ENCODE data around the gene UPK3BL1.
"Not testable (repeated sequence)": the region's sequence is repeated elsewhere in the genome, so short reads cannot be mapped to it uniquely, and the experiment has no call there.

Gene UPK3BL1, protein sequence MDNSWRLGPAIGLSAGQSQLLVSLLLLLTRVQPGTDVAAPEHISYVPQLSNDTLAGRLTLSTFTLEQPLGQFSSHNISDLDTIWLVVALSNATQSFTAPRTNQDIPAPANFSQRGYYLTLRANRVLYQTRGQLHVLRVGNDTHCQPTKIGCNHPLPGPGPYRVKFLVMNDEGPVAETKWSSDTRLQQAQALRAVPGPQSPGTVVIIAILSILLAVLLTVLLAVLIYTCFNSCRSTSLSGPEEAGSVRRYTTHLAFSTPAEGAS

DNA sequence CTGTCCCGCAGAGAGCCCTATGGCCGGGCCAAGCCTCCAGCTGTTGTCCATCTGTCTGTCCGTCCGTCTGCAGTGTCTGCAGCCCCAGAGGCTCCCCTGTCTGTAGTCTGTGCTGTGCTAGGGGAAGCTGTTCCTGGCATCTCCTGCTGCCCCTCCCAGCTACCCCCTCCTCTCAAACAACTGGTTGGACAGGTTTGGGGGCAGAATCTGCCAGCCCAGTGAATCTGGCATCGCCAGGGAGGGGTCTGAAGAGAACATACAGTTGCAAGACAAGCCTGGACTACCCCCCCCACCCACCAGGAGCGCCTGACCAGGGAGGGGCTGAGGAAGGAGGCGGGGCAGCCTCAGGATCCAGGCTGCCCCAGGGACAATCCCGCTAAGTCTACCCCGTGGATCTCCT lies at the start of gene UPK3BL1:
TSS of gene UPK3BL1 (minus strand) at position 101 of the 400 bp plus-strand sequence. CDS start at position 51, 50 bp downstream.
- not testable (repeated sequence) for DNase-seq (ENCODE audit: low spot score)

DNA sequence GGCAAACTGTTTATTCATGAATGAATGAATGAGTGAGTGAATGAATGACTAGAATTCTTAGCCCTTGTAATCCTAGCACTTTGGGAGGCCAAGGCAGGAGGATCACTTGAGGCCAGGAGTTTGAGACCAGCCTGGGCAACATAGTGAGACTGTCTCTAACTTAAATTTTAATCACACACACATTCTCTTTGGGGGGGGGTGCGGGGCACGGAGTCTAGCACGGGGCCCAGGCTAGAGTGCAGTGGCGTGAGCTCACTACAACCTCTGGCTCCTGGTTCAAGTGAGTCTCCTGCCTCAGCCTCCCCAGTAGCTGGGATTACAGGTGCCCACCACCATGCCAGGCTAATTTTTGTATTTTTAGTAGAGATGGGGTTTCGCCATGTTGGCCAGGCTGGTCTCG lies 48.0 kb upstream of the UPK3BL1 start:
- DNase-seq (ENCODE audit: low spot score): not testable (repeated sequence)

DNA sequence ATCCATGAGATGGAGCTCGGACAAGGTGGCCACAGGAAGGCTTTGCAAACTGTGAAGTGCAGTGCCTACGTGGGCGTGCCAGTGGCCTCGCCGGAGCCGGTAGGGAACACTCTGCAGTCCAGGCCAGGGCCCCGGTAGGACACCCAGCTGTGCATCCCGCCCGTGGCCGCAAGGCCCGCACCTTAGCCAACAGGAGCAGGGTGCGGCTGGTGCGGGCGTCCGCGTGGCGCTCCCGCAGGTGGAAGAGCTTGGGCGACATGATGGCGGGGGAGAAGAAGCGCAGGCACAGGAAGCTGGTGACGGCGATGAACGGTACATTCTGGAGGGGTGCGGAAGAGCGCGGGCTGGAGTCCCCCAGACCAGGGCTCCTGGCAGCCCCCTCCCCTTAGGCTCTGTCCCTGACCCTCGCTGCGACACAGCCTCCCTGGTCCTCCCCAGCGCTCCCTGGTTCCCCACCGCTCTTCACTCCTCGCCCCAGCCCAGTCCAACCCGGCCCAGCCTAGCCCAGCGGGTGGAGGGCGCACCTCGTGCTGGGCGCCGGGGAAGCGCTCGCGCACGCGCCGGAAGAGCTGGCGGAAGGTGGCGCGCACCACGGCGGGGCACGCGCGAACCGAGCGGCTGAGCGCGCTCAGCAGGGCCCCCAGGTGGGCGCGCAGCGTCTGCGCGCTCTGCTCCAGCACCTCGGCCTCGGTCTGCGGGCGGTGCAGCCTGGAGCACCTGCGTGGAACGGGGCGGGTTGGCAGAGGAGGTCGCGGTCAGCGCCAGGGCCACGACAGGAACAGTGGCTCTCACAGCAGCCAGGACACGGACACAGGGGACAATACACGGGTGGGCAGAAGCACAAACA lies 47.1 kb upstream of the UPK3BL1 start:
- not testable (repeated sequence) for DNase-seq (ENCODE audit: low spot score)

DNA sequence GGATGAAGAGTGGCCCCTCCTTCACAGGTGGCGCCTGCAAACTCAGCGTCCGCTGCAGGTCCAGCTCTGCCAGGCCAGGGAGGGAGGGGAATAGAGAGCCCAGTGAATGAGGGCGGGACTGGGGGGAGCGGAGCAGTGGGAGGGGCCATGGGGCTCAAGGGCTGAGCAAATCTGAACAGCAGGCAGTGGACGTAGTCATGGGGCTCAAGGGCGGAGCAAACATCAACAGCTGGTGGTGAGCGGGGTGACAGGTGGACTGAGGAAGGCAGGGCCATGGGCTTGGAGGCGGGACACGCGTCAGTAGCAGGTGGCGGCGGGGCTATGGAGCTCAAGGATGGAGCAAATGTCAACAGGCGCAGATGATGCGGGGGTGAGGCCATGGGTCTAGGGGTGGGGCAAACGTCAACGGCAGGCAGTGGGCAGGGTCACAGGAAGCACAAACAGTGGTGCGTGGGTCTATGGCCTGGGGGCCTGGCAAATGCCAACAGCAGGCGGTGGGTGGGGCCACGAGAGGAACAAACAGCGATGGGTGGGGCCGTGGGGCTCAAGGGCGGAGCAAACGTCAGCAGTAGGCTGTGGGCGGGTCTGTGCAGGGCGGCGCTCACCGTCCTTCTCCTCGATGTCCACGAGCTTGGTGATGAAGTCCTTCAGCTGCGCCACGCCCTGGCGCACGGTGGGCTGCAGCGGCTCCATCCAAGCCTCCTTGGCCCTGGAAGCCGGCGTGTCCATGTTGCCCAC lies 45.9 kb upstream of the UPK3BL1 start:
- not testable (repeated sequence) for DNase-seq (ENCODE audit: low spot score)

DNA sequence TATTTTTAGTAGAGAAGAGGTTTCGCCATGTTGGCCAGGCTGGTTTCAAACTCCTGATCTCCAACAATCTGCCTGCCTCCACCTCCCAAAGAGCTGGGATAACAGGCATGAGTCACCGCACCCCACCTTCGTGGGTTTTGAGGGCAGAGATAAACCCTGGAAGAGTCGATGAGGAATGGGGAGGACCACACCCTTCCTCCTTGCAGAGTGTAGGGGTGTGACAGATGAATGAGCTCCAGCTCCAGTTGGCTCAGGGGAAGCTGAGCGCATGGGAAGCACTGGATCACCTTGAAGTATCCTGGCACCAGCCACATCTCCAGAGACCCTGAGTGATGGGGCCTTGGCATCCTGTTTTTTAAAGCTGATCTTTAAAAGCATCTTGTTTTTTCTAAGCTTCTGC lies 40.0 kb upstream of the UPK3BL1 start:
- not testable (repeated sequence) for DNase-seq (ENCODE audit: low spot score)

DNA sequence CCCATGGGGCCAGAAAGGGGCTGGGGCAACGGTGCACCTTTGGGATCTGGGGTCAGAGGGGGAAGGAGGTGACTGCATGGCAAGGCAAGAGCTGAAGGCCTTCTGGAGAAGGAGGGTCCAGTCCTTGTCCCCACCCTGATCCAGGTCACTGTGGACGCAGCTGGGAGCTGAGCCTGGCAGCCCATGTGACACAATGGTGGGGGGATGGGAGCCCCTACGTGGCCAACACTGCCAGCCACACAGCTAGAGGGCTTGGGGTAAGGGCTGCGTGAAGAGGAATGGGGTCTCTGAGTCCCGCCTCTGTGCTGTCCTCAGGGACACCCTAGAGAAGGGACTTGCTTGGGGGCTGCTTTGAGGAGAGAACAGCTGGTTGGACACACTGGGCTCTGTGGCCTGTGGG lies 38.2 kb upstream of the UPK3BL1 start:
- not testable (repeated sequence) for DNase-seq (ENCODE audit: low spot score)

DNA sequence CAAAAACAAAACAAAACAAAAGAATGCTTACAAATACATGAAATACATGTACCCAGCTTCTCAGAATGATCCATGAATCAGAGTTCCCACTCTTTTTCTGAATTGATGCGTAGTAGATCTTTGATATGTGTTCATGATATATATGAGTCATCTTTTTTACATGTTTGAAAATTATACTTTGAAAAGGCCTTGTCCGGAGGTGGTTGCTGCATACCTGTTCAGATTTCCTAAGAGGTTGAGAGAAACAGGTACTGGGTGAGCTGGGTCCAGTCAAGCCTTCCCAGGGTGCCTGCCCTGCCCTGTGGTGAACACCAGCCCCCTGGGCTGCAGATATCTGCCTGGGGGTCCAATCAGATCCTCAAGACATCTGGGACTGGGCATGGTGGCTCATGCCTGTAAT lies 33.0 kb upstream of the UPK3BL1 start:
- not testable (repeated sequence) for DNase-seq (ENCODE audit: low spot score)

DNA sequence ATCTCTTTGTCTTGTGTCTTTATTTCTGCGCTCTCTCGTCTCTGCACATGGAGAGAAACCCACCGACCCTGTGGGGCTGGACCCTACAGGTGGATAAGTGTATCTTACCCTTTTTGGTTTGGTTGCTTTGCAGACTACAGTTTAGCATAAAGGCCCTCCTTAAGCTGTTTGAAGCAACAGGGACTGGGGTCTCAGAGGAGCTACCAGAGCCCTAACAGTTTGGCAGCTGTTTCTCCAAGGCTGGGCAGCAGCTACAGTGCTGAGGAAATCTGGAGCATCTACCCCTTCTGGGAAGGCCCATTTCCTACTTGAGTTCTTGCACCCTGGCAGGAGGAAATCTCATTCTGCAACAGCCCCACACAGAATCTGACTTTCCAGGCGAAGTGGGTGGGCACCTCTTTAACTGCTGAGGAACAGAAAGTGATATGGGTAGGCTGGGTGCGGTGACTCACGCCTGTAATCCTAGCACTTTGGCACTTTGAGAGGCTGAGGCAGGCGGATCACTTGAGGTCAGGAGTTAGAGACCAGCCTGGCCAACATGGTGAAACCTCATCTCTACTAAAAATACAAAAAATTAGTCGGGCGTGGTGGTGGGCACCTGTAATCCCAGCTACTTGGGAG lies 31.0 kb upstream of the UPK3BL1 start:
- not testable (repeated sequence) for DNase-seq (ENCODE audit: low spot score)

DNA sequence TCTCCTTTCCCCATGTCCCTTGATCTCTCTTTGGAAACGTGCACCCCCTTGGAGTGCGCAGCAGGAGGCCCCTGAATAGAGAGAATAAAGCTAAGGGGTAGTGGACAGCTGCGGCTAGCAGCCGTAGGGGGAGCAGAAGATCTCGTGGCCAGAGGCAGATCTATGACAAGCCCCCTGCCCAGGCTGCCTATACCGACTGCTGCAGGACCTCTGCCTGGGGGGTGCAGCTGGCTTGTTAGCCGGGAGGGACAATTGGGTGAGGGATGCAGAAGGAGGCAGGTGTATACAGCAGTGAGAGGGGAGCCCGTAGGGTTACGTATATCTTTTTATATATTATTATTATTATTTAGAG lies 29.3 kb upstream of the UPK3BL1 start:
- not testable (repeated sequence) for DNase-seq (ENCODE audit: low spot score)

DNA sequence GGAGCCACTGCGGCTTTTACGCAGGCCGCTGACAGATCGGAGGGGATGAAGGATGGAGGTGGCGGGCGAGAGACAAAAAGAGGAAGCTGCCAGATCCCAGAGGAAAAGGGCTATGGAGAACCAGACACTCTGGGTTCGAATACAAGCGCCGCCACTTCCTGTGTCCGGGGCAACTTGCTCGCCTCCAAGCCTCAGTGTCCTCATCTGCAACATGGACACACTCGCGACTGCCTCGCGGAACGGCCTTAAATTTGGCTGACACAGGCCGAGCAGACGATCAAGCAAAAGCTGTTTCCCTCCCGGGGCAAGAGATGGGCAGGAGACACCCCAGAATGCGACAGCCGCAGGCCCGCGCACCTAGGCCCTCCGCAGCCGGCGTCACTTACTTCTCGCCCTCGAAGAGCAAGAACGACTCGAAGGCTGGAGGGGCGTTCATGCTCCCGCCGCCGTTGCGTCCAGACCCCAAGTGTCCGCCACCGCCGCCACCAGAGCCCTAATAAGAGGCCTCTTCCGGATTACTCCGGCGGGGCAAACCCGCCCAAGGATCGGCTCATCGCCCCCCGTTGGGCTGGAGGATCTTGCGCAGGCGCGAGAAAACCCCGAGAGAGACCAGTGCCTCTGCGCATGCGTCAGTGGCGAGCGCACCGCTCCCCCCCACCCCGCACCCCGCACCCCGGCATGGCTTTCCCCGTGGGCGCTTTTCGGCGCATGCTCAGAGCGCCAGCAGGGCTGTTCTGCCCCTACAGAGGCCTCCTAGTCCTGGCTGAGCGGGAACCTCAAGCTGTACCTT lies 28.8 kb upstream of the UPK3BL1 start, which contains the start of gene POLR2J2:
TSS of gene POLR2J2 (minus strand) at position 498 of the 790 bp plus-strand sequence. CDS start at position 436, 62 bp downstream.
- DNase-seq (ENCODE audit: low spot score): not testable (repeated sequence)

DNA sequence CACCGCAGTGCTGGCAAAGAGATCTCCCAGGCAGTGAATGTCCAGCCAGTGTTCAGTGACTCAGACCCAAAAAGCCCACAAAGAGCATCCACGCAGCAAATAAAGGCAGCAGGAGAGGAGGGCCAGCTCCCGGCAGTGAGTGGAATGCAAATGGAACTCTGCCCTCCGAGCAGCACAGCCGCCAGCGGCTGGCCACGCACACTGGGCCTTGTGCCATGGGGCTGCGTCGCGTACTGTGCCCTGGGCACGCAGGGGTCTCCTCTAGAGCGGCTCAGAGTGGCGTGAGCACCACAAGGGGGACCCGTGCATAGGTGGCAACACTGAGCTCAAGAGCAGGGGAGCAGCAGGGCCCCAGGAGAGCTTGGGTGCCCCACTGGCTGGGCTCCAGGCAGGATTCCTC lies 24.9 kb upstream of the UPK3BL1 start:
- not testable (repeated sequence) for DNase-seq (ENCODE audit: low spot score)

DNA sequence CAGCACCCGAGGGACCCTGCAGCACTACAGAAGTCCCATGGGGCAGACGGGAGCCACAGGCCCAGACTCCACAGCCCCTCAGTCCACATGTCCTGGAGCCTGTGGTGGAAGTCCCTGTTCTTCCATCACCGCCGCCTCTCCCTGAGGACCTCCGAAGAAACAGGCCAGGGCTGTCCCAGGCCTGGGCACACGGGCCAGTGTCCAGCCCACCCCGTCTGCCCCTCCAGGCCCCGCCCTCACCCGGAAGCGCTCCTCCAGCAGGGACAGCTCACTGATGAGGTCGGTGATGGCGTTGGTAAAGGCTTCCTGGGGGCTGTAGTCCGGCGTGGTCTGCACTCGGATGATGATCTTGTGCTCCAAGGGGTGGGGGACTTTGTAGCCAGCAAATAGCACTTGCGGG lies 24.3 kb upstream of the UPK3BL1 start:
- not testable (repeated sequence) for DNase-seq (ENCODE audit: low spot score)

DNA sequence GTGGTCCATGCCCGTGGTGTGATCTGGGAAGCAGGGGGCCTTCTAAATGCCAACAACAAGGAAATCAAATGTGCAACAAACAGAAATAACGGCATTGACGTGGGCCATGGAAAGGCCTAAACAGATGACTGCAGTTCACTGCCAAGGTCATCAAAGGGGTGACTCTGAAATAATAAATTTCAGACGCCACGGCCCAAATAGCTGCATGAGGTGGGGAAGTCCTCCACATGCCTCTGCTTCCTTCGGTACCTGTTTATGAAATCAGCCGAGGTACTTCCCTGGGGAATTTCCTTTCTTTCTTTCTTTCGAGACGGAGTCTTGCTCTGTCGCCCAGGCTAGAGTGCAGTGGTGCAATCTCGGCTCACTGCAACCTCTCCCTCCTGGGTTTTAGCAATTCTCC lies 22.2 kb upstream of the UPK3BL1 start:
- DNase-seq (ENCODE audit: low spot score): not testable (repeated sequence)

DNA sequence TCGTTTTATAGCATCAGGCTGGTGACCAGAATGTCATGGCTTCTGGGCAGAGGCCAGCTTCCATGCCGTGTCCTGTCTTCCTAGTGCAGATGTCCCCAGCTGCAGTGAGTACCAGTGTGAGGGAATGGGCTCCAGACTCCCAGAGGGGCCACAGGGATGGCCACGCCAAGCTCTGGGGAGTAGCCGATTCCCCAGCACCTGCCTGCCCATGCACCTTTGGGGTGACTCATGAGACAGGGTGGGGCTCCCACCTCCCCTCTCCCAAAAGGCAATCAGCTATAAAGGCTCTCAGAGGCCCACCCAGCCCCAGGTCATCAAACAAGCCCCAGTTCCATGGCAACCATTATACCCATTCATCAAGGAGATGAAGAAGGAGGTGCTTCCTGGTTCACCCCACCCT lies 7.3 kb upstream of the UPK3BL1 start, which contains the start of gene SPDYE2B:
TSS of gene SPDYE2B (plus strand) at position 396 of the 400 bp plus-strand sequence. CDS start 2,030 bp downstream, outside the sequence.
- DNase-seq (ENCODE audit: low spot score): not testable (repeated sequence)

DNA sequence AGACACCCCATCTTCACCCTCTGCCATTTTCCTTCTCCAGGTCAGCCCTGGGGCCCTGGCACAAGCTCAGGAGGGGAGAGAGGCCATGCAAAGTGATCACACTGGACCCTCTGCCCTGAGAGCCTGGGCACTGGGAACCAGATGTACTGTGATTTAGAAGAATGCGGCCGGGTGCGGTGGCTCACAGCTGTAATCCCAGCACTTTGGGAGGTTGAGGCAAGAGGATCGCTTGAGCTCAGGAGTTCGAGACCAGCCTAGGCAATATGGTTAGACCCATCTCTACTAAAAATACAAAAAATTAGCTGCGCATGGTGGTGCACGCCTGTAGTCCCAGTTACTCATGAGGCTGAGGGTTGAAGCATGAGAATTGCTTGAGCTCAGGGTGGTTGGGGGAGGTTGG lies 5.2 kb upstream of the UPK3BL1 start:
- DNase-seq (ENCODE audit: low spot score): not testable (repeated sequence)

DNA sequence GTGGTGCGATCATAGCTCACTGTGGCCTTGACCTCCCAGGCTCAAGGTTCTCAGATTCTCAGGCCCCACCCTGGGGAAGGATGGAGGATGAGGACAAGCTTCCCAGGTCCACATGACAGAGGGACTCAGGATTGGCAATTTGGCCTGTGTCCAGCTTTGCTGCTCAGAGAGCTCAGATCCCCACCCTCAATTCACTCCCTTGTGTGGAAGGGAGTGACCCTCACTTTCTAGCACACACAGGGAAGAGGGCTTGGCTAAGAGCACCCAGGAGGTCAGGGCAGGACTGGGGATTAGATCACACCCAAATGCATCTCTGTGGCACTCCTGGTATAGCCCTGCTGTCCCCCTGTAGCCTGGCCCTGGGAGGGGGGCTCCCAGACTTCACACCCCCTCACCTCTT lies 813 bp upstream of the UPK3BL1 start:
- DNase-seq (ENCODE audit: low spot score): not testable (repeated sequence)

DNA sequence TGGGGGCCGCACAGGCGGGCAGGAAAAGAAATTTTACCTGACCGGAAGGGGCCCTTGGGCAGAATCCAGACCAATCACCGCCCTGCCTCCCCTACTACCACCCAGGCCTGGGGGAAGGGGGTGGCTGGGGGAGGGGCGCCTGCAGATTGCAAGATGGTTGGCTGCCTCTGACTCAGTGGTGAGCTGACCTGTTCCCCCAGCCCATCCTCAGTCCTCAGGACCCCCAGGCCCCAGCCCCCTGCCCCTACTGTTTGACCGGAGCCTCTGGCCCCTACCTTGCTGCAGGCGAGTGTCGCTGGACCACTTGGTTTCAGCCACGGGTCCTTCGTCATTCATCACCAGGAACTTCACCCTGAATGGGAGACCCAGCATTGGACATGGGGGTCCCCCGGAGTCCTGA lies 3.7 kb downstream of the UPK3BL1 start:
- peak; percentile 0 for DNase-seq (ENCODE audit: low spot score)

DNA sequence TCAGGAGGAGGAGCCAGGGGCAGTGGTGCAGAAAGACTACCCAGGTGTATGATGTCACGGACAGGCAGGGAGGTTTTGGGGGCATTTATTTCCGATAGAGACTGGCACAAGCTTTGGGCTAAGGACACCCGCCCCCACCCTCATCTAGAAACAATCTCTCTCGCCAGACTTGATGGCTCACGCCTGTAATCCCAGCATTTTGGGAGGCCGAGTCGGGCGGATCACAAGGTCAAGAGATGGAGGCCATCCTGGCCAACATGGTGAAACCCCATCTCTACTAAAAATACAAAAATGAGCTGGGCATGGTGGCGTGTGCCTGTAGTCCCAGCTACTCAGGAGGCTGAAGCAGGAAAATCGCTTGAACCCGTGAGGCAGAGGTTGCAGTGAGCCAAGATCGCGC lies 5.6 kb downstream of the UPK3BL1 start:
- DNase-seq (ENCODE audit: low spot score): not testable (repeated sequence)

DNA sequence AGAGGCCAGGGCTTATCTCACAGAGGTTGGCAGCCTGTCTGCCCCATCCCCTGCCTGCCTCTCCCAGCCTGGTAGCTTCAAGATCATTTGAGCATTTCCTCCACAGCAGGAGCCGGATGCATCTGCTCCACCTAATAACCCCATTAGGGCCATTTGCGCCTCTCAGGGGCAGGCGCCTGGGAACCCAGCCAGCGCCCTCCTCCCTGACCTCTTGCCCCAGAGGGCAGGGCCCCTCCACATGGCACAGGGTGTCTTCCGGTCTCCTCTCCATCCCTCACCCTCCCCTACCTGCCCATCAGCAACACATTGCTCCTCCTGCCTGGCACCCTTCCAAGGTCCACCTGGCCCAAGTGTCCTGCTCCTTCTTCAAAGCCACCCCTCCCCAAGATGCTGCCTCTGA lies 7.2 kb downstream of the UPK3BL1 start:
- DNase-seq (ENCODE audit: low spot score): not testable (repeated sequence)

DNA sequence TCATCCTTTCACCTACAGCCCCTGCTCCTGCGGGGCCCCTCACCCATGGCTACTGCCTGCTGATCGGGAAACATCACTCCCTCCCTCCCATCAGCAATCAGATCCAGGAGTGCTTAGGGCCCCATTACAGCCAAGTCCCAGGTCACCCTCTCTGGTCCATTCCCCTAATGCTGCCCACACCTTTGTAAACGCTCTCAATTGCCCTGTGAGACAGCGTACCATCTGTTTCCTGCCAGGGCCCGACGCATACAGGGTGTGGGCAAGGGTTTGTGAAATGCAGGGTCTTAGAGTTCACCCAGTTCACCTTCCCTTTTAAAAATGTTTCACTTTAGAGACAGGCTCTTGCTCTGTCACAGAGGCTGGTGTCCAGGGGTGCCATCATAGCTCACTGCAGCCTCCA lies 8.3 kb downstream of the UPK3BL1 start:
- DNase-seq (ENCODE audit: low spot score): not testable (repeated sequence)

DNA sequence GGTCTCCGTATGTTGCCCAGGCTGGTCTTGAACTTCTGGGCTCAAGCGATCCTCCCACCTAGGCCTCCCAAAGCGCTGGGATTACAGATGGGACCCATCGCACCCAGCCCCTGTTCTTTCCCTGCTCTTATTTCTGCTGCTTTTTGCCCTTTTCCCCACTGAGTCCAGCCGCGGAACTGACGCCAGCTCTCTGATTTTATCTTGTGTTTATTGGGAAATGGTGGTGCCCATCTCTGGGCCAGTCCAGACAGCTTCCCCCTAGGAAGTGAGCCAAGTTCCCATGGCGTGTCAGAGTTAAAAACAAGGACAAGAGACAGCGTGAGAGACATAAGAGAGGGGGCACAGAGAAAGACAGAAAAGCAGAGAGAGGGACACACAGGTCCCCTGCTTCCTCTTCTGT lies 12.0 kb downstream of the UPK3BL1 start:
- not testable (repeated sequence) for DNase-seq (ENCODE audit: low spot score)
